Natural killer cell (primary cell): Measurements from ENCODE around the gene LRIG1. TPM values are rescaled to one million over a fixed set of nuclear protein-coding genes. Genes with fewer than 3 reads are reported as not detected.

Experiments
- ATAC-seq, 3 donors: fragments of 150-1000 bp in 2 of 3; fragments of 200-7000 bp in 1 of 3; cut with Tn5 transposase; 1 replicate in 1 of 3; 2 replicates in 2 of 3; pipeline ENCODE4 v1.10.0; 2021; ENCODE audit warnings: mild to moderate bottlenecking in 2 of 3, moderate library complexity in 2 of 3
- DNase-seq, 2 donors: peaks; one replicate each; pipeline versions ENCODE4 v3.0.0 to v3.0.0-alpha.2; 2013 to 2021; ENCODE audit warnings: mixed read lengths in 1 of 2
- H3K27ac ChIP-seq: one replicate; pipeline ENCODE4 v1.5.1; 2013; ENCODE audit warnings: mild to moderate bottlenecking, low read length
- H3K27me3 ChIP-seq: one replicate; pipeline ENCODE4 v1.6.1; 2013; ENCODE audit warnings: low read length; ENCODE audit not compliant: control insufficient read depth, insufficient read depth
- H3K36me3 ChIP-seq: one replicate; pipeline ENCODE4 v1.6.1; 2013; ENCODE audit warnings: low read length; ENCODE audit not compliant: control insufficient read depth, insufficient read depth
- H3K4me1 ChIP-seq: one replicate; pipeline ENCODE4 v1.6.1; 2013; ENCODE audit warnings: low read length; ENCODE audit not compliant: control insufficient read depth, insufficient read depth
- H3K4me3 ChIP-seq: one replicate; pipeline ENCODE4 v1.5.1; 2013; ENCODE audit warnings: low read length
- H3K9me3 ChIP-seq: one replicate; pipeline ENCODE4 v1.6.1; 2013; ENCODE audit warnings: low read length; ENCODE audit not compliant: control insufficient read depth, insufficient read depth
- H3K27ac Mint-ChIP-seq, 2 donors: one replicate each; pipeline ENCODE4 v1.8.0; 2022; ENCODE audit warnings: mild to moderate bottlenecking in 2 of 2, mixed read lengths in 2 of 2, moderate library complexity in 1 of 2
- H3K27me3 Mint-ChIP-seq, 2 donors: one replicate each; pipeline ENCODE4 v1.8.0; 2022; ENCODE audit warnings: low read depth in 2 of 2, mixed read lengths in 2 of 2
- H3K36me3 Mint-ChIP-seq: one replicate; pipeline ENCODE4 v1.8.0; 2022; ENCODE audit warnings: mixed read lengths
- H3K4me1 Mint-ChIP-seq, 2 donors: one replicate each; pipeline ENCODE4 v1.8.0; 2022; ENCODE audit warnings: mixed read lengths in 2 of 2
- H3K4me3 Mint-ChIP-seq: one replicate; pipeline ENCODE4 v1.8.0; 2022; ENCODE audit warnings: mild to moderate bottlenecking, moderate library complexity, mixed read lengths
- H3K9me3 Mint-ChIP-seq, 2 donors: one replicate each; pipeline ENCODE4 v1.8.0; 2022; ENCODE audit warnings: mixed read lengths in 2 of 2
- CTCF ChIP-seq: fragments of 200-600 bp; IDR thresholded peaks from one replicate; pipeline ENCODE4 v1.8.0; 2022; ENCODE audit warnings: antibody characterized with exemption
- WGBS: methylation state at CpG from one replicate; pipeline ENCODE4 v1.1.7; 2013; ENCODE audit warnings: missing lambda C conversion rate; ENCODE audit not compliant: insufficient coverage; 5-methylcytosine and 5-hydroxymethylcytosine counted together
- intact Hi-C: fragments of 100-400 bp; cut with micrococcal nuclease; formaldehyde crosslinking; loops from one replicate; pipeline ENCODE4 v1.14.2; 2022
- total RNA-seq, 4 donors: library from RNA; stranded (reverse); fragments of 120-200 nt in 1 of 4; gene quantifications; one replicate each; pipeline versions ENCODE4 v1.2.3 to v1.2.4, GENCODE V29; 2013 to 2022

The LRIG1 gene
- 10 to 100 TPM in 1 of 3 donors, 1 to 10 TPM in 2; 5.5 to 10.6 (median 8.5) TPM for total RNA-seq
- total RNA-seq (2013): 12.7 TPM

- Histone ChIP-seq H3K9me3 (no peaks in the 10 kb centered on the region), H3K27ac (no peak within 1 kb of the TSS), H3K36me3 (no peaks in the 10 kb centered on the region), H3K4me3 (peak within 1 kb of the TSS; percentile 52), H3K27me3 (peaks cover 3% of the 10 kb centered on the region), H3K4me1 (peaks cover 17% of the 10 kb centered on the region)
- peaks cover 24 to 37% of the 10 kb centered on the region in 2 donors for H3K4me1 Mint-ChIP-seq
- H3K4me3 Mint-ChIP-seq: peak within 1 kb of the TSS; percentile 88
- TF ChIP-seq CTCF: peak; percentile 54
- ATAC-seq (peak; percentile 94 to 98 (median 95)), DNase-seq (peak; percentile 92 to 97)
- intact Hi-C loops: loop anchor here (2.0 to 10.0 kb wide), 4 partner anchors 46 to 496 kb away; partner anchors contain the start of genes KBTBD8 and SLC25A26
- H3K36me3 Mint-ChIP-seq: no peaks in the 10 kb centered on the region
- H3K27me3 Mint-ChIP-seq: peaks cover 16 to 26% of the 10 kb centered on the region in 2 donors
- WGBS: under 1% methylated on average over 103 of the region's 109 CpGs
- H3K9me3 Mint-ChIP-seq: no peaks in the 10 kb centered on the region
- H3K27ac Mint-ChIP-seq: peak within 1 kb of the TSS; percentile 70 to 82
Observed at GRCh38 chr3:66500576-66501482, at the start of gene LRIG1. Gene LRIG1 (minus strand): TSS chr3:66501022. CDS start chr3:66500407, 615 bp downstream.

- Mint-ChIP-seq H3K27ac (no peak overlapping the region), H3K36me3 (no peaks in the 10 kb centered on the region), H3K9me3 (no peaks in the 10 kb centered on the region), H3K27me3 (peaks cover 4 to 14% of the 10 kb centered on the region in 2 donors), H3K4me3 (no peak overlapping the region), H3K4me1 (no peaks in the 10 kb centered on the region)
- H3K27ac ChIP-seq: no peak overlapping the region
- DNase-seq (no peak), ATAC-seq (no peak)
- TF ChIP-seq CTCF: no peak
- H3K4me3 ChIP-seq: no peak overlapping the region
- H3K27me3 ChIP-seq: no peaks in the 10 kb centered on the region
- H3K4me1 ChIP-seq: no peaks in the 10 kb centered on the region
- H3K9me3 ChIP-seq: no peaks in the 10 kb centered on the region
- H3K36me3 ChIP-seq: no peaks in the 10 kb centered on the region
- WGBS: 96% methylated on average over 43 of the region's 43 CpGs
- intact Hi-C loops: no loop called here
Observed at GRCh38 chr3:66544619-66545429, 44.0 kb upstream of the LRIG1 start.

GRCh38 chr3:66542153-66542552 is 41.3 kb upstream of the LRIG1 start:
- intact Hi-C loops: no loop called here
- Mint-ChIP-seq H3K4me1 (no peaks in the 10 kb centered on the region), H3K27ac (no peak overlapping the region), H3K36me3 (no peaks in the 10 kb centered on the region), H3K9me3 (no peaks in the 10 kb centered on the region), H3K4me3 (no peak overlapping the region), H3K27me3 (peaks cover 6 to 23% of the 10 kb centered on the region in 2 donors)
- no peak for DNase-seq
- ATAC-seq: no peak
- Histone ChIP-seq H3K4me1 (no peaks in the 10 kb centered on the region), H3K36me3 (no peaks in the 10 kb centered on the region), H3K27ac (no peak overlapping the region), H3K4me3 (no peak overlapping the region), H3K27me3 (no peaks in the 10 kb centered on the region), H3K9me3 (no peaks in the 10 kb centered on the region)
- 91% methylated on average over 2 of the region's 2 CpGs for WGBS
- no peak for TF ChIP-seq CTCF
